GM15510 (cell line): ENCODE data around the gene R3HDM4.

Experiments
- POLR2A ChIP-seq: IDR thresholded peaks from 3 replicates; pipeline ENCODE4 v1.6.1; 2011; ENCODE audit warnings: borderline replicate concordance; ENCODE audit not compliant: insufficient read length; ENCODE audit errors: extremely low read depth

R3HDM4 gene

DNA sequence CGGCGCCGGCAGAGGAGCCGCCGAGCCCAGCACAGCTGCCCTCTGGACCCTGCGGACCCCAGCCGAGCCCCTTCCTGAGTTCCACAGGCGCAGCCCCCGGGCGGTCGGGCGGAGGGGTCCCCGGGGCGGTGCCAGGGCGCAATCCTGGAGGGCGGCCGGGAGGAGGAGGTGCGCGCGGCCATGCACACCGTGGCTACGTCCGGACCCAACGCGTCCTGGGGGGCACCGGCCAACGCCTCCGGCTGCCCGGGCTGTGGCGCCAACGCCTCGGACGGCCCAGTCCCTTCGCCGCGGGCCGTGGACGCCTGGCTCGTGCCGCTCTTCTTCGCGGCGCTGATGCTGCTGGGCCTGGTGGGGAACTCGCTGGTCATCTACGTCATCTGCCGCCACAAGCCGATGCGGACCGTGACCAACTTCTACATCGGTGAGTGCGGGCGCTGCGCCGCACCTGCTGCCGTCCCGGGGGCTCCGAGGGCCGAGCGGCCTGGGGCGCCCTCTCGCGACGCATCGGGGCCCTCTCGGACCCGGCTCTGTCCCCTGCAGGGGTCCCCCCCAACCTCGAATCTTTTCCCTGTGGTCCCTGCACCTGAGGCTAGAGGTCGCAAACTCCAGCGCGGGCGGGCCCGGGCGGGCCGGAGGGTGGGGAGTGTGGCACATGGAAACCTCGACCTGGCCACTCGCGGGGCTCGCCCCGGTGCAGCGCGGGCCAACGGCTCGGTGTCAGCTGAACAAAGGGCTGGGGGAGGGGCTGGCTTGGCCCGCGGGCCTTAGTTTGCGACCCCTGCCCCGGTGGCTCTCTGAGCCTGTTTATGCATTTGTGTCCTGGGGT lies 4.5 kb upstream of the R3HDM4 start, which contains the start of gene KISS1R:
Gene KISS1R (plus strand): TSS at position 11 of the 829 bp plus-strand sequence. CDS start 170 bp downstream, at position 181.
- no peak for TF ChIP-seq POLR2A

DNA sequence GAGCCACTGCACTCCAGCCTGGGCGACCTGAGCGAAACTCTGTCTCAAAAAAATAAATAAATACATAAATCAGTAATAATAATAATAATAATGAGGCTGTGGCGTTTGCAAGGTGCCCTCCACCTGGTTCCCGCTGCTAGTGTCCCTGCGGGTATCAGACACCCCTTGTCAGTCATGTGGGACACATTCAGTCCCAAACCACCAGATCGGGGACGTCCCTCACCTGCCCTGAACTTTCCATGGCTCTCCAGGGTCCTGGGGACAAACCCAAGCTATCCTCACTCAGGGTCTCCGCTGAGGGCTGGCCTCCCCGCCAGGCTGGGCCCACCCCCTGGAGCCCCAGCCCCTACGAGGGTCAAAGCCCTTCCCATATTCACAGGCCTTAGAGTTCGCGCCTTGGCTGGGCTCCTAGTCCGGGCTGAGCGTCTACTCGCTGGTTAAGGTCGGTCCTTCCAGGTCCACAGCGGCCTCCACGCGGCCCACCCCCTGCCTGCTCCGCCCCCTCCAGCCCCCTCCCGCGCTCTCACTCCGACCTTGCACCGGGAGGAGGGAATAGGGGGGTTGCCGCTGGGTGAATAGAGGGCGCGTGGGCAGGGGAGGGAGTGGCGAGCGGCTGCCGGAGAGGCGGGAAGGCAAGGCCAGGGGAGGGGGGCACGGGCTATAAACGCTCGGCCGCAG lies 3.8 kb upstream of the R3HDM4 start:
- TF ChIP-seq POLR2A, result no peak

DNA sequence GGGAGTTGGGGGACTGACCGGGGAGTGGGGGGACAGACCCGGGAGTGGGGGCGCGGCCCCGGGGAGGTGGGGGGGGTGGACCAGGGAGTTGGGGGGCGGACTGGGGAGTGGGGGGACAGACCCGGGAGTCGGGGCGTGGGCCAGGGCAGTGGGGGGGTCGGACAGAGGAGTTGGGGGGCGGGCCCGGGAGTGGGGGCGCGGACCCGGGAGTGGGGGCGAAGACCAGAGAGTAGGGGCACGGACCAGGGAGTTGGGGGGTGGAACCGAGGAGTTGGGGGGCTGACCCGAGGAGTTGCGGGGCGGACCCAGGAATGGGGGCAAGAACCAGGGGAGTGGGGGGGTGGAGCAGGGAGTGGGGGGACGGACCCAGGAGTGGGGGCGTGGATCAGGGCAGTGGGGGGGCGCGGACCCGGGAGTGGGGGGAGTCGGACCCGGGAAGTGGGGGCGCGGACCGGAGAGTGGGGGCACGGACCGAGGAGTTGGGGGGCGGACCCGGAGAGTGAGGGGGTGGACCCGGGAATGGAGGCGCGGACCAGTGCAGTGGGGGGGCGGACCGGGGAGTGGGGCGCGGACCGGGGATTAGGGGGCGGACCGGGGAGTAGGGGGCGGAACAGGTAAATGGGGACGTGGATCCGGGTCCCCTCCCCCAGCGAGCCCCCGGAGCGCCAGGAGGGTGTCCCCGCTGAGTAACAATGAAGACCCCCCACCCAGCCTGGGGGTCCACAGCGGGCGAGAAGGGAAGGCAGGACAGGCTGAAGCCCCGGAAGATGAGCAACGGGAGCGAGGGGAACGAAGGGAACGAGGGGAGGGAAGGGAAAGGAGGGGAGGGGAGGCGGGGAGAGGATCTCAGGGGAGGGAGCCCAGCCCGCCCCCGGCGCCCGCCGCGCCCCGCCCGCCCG lies 589 bp downstream of the R3HDM4 start:
- no peak for TF ChIP-seq POLR2A

DNA sequence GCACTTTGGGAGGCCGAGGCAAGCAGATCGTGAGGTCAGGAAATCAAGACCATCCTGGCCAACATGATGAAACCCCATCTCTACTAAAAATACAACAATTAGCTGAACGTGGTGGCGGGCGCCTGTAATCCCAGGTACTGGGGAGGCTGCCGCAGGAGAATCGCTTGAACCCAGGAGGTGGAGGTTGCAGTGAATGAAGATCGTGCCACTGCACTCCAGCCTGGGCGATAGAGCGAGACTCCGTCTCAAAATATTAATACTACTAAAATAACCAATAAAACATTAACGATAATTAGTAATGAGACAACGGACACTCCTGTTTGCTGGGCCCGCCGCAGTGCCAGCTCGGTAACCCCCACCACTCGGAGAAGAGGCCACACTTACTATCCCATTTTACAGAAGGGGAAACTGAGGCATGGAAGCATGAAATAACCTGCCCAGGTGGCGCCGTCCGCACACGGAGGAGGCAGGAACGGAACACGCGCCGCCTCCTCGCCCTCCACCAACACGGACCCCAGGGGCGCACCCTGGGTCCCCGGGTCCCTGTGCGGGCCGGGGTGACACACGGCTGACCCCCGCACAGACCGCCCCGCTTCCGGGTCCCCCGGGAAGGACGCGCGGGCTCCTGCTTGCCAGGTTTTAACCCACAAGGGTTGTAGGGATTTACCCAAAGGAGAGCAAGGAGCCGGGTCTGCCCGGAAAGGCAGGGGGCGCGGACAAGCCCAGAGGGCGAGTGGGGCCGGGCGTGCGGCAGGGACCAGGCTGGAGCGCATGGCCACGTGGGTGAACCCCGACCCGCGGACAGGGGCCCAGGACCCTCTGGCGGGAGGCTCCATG lies 1.6 kb downstream of the R3HDM4 start:
- TF ChIP-seq POLR2A, result no peak

DNA sequence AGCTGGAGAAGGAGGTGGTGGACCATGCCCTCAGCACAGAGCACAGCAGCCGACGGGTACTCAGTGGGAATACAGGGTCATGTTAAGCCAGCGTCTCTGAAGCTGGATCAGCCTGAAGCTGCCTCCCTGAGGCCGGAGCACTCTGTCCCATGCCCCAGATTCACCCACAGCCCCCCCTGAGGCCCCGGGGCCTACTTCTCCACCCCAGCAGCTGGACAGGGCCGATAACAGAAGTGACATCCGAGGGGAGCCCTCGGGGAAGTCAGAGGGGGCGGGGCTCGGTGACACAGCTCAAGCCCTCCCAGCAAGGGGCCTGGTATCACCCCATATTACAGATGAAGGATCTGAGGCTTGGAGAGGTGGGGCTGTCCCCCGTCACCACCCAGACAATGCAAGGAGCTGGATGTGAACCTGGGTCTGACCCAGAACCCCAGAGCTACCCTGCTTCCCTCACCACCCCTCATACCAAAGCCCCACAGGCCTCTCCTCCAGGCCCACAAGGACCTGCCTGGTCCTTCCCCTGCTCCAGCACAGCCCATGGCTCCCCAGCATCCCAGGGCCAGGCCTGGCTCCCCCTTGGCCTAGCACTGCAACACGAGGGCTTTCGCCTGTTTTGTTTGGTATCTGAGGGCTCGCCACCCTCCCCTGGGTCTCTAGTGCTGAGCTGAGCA lies 5.7 kb downstream of the R3HDM4 start:
- TF ChIP-seq POLR2A, result no peak

DNA sequence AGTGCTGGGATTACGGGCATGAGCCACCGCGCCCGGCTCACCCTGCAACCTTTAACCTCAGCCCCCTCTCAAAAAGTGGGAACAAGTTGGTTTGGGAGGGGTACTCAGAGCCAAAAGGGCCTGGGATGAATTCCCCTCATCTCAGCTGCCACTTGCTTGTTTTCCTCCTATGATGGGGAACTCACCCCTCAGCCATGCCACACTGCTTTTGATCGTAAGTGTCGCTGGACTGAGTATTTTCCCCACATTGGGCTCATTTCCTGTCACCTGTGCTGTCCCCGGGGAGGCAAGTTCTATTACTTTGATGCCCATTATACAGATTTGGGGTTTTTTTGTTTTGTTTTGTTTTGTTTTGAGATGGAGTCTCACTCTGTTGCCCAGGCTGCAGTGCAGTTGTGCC lies 6.5 kb downstream of the R3HDM4 start:
- no peak for TF ChIP-seq POLR2A

DNA sequence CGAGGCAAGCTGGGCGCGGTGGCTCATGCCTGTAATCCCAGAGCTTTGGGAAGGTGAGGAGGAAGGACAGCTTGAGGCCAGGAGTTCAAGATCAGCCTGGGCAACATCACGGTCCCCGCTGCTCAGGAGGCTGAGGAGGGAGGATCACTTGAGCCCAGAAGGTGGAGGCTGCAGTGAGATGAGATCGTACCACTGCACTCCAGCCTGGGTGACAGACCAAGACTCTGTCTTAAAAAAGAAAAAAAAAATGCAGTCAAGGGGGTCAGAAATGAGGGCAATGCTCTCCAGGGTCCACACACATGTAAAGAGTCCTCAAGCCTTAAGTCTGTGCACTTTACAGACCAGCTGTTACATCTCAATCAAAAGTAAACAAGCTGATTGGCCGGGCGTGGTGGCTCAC lies 8.5 kb downstream of the R3HDM4 start:
- TF ChIP-seq POLR2A, result no peak

DNA sequence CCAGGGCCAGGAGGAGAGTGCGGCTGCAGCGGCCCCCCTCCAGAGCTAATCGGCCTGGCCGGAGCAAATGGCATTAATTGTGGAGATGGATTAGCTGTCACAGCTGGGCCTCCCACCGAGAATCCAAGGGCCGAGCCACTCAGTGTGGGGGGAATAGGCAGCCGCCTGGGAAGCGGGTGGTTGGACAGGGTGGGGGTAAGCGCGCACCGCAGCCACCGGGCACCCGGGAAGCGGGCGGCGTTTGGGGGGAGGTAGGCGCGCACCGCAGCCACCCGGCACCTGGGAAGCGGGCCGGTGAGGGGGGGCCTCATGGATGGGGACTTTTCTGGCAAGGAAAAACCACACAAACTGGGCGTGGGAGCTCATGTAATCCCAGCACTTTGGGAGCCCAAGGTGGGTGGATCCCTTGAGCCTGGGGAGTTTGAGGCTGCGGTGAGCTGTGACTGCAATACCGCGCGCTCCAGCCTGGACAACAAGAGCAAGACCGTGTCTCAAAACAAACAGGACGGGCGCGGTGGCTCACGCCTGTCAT lies 9.7 kb downstream of the R3HDM4 start:
- TF ChIP-seq POLR2A, result no peak

DNA sequence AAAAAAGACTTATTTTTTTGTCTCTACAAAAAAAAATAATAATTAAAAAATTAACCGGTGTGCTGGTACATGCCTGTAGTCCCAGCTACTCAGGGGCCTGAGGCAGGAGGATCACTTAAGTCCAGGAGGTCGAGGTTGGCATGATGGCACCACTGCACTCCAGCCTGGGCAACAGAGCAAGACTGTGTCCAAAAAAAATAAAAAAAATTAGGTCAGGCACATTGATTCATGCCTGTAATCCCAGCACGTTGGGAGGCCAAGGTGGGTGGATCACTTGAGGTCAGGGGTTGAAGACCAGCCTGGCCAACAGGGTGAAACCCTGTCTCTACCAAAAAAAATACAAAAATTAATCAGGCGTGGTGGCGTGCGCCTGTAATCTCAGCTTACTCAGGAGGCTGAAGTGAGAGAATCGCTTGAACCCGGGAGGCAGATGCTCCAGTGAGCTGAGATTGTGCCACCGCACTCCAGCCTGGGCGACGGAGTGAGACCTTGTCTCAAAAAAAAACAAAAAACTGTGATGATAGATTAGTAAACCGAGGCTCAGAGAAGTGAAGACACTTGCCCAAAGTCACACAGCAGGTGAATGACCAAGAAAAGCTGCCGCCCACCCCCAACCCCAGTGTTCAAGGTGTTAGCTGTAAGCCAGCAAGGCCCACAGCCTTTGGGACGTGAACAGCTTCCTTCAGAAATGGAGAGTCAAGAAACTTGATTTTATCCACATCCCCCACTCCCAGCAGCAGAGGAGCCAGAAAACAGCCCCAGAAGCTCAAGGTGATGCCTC lies 10.4 kb downstream of the R3HDM4 start:
- TF ChIP-seq POLR2A, result no peak

DNA sequence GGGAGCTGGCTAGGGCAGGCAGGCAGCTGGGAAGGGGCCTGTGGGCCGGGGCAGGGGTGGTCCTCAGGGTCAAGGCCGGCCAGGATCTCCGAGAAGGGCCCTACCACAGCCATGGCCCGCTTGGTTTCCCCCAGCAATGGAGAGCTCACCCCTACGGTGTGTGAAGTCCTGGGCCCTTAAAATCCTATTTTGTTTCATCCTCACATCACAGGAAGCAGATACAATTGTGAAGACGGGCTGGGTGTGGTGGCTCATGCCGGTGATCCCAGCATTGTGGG lies 11.0 kb downstream of the R3HDM4 start:
- TF ChIP-seq POLR2A, result no peak

DNA sequence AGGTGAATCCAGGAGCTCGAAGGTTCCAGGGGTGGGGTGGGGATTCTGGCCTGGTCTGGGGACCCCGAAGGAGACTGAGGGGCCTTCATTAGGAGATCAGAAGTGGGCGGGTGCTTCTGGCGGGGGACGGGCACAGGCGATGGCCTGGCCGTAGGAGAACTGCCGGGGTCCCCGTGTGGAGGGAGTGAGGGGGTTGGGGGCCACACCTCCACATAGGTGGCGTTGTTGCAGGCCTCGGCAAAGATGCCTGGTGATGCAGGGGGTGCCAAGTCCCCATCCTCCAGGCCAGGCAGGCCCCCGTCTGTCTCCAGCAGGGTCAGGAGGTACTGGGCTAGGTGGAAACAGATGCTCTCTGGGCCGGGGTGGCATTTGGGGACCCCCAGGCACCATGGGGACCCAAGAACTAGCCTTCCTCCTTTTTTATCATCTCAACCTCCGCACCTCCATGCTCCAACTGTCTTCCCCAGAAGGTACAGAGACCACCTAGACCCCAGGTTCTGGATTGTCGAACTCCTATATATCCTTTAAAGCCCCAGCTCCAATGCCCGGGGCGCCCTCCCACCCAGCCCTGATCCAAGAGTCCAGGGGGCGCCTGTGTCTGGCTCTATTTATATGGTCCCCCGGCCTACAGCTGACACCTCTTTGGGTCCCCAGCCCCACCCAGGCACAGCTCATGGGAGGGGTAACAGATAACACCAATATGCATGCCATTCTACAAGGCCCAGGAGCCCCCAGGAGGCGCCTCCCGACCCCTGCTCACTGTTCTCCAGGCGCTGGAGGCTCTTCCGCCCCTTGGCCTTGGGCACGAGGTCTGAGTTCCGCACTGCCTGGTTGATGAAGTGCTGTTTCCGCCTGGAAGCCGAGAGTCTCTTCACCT lies 11.6 kb downstream of the R3HDM4 start:
- no peak for TF ChIP-seq POLR2A

DNA sequence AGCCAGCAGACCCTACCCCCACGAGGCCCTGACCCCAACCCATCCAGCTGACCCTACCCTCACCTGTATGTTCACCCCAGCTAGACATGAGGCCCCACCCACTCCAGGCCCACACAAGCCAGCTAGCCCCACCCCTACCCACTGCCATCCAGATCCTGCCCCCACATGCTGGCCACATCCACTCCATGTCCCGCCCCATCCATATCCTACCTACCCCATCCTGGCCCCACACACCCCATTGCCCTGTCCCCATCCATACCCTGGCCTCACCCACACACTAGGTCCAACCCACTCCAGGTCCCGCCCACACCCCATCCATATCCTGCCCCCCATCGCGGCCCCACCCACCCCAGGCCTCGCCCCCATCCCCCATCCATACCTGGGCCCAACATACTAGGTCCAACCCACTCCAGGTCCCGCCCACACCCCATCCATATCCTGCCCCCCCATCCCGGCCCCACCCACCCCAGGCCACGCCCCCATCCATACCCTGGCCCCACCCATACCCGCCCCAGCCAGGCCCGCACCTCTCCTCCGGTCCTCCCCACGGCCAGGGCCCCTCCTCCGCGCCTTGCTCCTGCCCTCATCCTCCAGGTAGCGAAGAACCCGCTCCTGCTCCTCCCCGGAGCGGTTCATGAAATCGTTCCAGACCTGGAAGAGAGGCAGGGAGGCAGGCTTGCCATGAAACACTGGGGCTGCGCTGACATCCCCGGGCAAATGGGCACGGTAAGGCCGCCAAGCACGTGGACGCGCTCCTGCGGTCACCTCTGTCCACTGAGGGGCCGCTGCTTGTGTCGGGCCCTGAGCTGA lies 12.5 kb downstream of the R3HDM4 start:
- no peak for TF ChIP-seq POLR2A

DNA sequence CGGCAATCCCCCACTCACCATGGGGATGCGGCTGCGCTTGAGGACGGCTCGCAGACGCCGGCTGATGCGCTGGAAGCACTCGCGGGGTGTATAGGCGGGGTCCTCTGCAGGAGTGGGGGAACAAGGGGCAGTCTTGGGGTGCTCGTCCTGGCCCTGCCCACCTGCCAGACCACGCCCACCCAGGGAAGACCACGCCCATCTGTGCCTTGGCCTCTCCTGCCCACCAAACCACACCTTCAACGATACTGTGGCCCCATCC lies 13.0 kb downstream of the R3HDM4 start:
- TF ChIP-seq POLR2A, result no peak
